Posterior cingulate gyrus (tissue), 11 donors: Measurements from ENCODE around the gene DDN.

Experiments used
- DNase-seq, 10 donors: peaks; one replicate each; pipeline versions ENCODE4 v3.0.0 to v3.0.0-alpha.2; 2020 to 2021; ENCODE audit warnings: mixed read lengths in 3 of 10
- intact Hi-C: fragments of 100-400 bp; cut with DNase I; formaldehyde crosslinking; loops from one replicate; pipeline ENCODE4 v1.15.1; 2023

The DDN gene

GRCh38 chr12:49032679-49033447 lies 33.7 kb upstream of the DDN start:
- DNase-seq, result peak in 1 of 10 donors; percentile 54
- intact Hi-C loops, result no loop called here

- peak in 1 of 10 donors; percentile 32 for DNase-seq
- intact Hi-C loops, result no loop called here
These were observed 33.1 kb upstream of the DDN start for GRCh38 chr12:49032276-49032675.

GRCh38 chr12:49031573-49032161 lies 32.5 kb upstream of the DDN start:
- intact Hi-C loops, result no loop called here
- peak in 1 of 10 donors; percentile 57 for DNase-seq

GRCh38 chr12:49030714-49031572 lies 31.8 kb upstream of the DDN start:
- peak in 1 of 10 donors; percentile 61 for DNase-seq
- intact Hi-C loops, result no loop called here

GRCh38 chr12:49030119-49030518 lies 30.9 kb upstream of the DDN start:
- intact Hi-C loops, result no loop called here
- no peak for DNase-seq

GRCh38 chr12:49028666-49029275 lies 29.6 kb upstream of the DDN start:
- intact Hi-C loops, result no loop called here
- DNase-seq, result peak in 1 of 10 donors; percentile 16

GRCh38 chr12:49027846-49028555 lies 28.8 kb upstream of the DDN start:
- DNase-seq, result peak in 1 of 10 donors; percentile 52
- intact Hi-C loops, result no loop called here

- intact Hi-C loops, result no loop called here
- no peak for DNase-seq
These were observed 27.7 kb upstream of the DDN start for GRCh38 chr12:49026678-49027480.

- intact Hi-C loops, result no loop called here
- peak in 1 of 10 donors; percentile 21 for DNase-seq
These were observed 26.9 kb upstream of the DDN start for GRCh38 chr12:49026101-49026500.

GRCh38 chr12:49025463-49025862 lies 26.3 kb upstream of the DDN start:
- intact Hi-C loops, result no loop called here
- DNase-seq, result no peak

- intact Hi-C loops, result no loop called here
- DNase-seq, result no peak
These were observed 25.4 kb upstream of the DDN start for GRCh38 chr12:49024543-49024942.

- intact Hi-C loops, result no loop called here
- DNase-seq, result no peak
These were observed 24.6 kb upstream of the DDN start for GRCh38 chr12:49023812-49024211.

- intact Hi-C loops, result no loop called here
- peak in 1 of 10 donors; percentile 60 for DNase-seq
These were observed 23.5 kb upstream of the DDN start for GRCh38 chr12:49022558-49023178.

GRCh38 chr12:49021292-49021915 lies 22.2 kb upstream of the DDN start:
- intact Hi-C loops, result no loop called here
- DNase-seq, result peak in 1 of 10 donors; percentile 23

- intact Hi-C loops, result no loop called here
- peak in 2 of 10 donors; percentile 27 to 59 for DNase-seq
These were observed 21.3 kb upstream of the DDN start for GRCh38 chr12:49020441-49020840.

- intact Hi-C loops, result no loop called here
- peak in 2 of 10 donors; percentile 27 to 65 for DNase-seq
These were observed 20.5 kb upstream of the DDN start for GRCh38 chr12:49019443-49020324.

GRCh38 chr12:49019120-49019430 lies 19.9 kb upstream of the DDN start:
- intact Hi-C loops, result no loop called here
- peak in 1 of 10 donors; percentile 11 for DNase-seq
